ENCODE measurements around the gene RAB28.

DNA sequence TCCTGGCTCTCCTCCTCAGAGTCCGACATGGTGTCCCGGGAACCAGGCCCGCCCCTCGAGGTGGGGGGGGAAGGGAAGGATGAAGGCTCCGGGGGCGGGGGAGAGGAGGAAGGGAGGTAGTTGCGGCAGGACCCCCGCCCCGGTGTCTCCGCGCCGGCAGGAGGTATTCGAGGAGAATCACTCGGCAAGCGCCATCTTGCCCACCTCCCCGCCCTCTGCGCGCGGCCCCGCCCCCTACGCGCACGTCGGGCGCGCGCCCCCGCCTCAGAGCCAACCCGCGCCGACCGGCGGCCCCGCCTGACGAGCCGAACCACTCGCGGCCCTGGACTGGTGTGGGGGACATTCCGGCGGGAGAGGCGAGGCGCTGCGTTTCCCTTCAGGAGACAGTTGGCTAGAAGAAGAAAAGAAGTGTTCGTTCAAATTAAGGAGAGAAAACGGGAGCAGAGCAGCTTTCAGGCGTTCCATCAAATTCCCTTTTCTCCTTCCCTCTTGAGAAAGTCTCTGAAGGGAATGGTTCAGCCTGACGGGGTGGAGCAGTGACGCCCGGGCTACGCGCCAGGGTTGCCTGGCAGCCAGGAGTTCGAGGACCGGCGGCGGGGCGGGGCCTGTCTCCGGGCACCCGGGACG lies at the start of gene RAB28:
- TF ChIP-seq, protein P1, sequence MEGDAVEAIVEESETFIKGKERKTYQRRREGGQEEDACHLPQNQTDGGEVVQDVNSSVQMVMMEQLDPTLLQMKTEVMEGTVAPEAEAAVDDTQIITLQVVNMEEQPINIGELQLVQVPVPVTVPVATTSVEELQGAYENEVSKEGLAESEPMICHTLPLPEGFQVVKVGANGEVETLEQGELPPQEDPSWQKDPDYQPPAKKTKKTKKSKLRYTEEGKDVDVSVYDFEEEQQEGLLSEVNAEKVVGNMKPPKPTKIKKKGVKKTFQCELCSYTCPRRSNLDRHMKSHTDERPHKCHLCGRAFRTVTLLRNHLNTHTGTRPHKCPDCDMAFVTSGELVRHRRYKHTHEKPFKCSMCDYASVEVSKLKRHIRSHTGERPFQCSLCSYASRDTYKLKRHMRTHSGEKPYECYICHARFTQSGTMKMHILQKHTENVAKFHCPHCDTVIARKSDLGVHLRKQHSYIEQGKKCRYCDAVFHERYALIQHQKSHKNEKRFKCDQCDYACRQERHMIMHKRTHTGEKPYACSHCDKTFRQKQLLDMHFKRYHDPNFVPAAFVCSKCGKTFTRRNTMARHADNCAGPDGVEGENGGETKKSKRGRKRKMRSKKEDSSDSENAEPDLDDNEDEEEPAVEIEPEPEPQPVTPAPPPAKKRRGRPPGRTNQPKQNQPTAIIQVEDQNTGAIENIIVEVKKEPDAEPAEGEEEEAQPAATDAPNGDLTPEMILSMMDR (conservative IDR thresholded peaks at IDR 0.05) = no peak
- no peak; the same call in 1 of the 2 replicates for TF ChIP-seq ZFX (IDR thresholded peaks at IDR 0.05)

All from C4-2B (cell line).